NCI-H1417 treated with DMSO at 0.1 percent for 48 hours (cell line): ENCODE data around the gene BIRC5.
"Not testable (repeated sequence)": the region's sequence is repeated elsewhere in the genome, so short reads cannot be mapped to it uniquely, and the experiment has no call there.

ENCODE experiments used
- DNase-seq: peaks from one replicate; lab custom pipeline; 2025; lab: John Stamatoyannopoulos, UW

BIRC5 gene

GRCh38 chr17:78225088-78225865 lies 11.2 kb downstream of the BIRC5 start:
- no peak for DNase-seq

- DNase-seq = no peak
These were observed 12.2 kb downstream of the BIRC5 start for GRCh38 chr17:78226055-78226758.

GRCh38 chr17:78226759-78227454 lies 12.9 kb downstream of the BIRC5 start:
- DNase-seq = no peak

- DNase-seq = no peak
These were observed 13.4 kb downstream of the BIRC5 start for GRCh38 chr17:78227455-78227916.

GRCh38 chr17:78228176-78228575 lies 14.1 kb downstream of the BIRC5 start:
- no peak for DNase-seq

- no peak for DNase-seq
These were observed 16.4 kb downstream of the BIRC5 start for GRCh38 chr17:78230252-78230962.

- DNase-seq = no peak
These were observed 17.2 kb downstream of the BIRC5 start, which contains the start of gene TMEM235 for GRCh38 chr17:78230996-78231935. TMEM235 (plus strand) TSS chr17:78231631; CDS start chr17:78232024, 393 bp downstream.

- no peak for DNase-seq
These were observed 18.2 kb downstream of the BIRC5 start for GRCh38 chr17:78231991-78232858.

- no peak for DNase-seq
These were observed 18.8 kb downstream of the BIRC5 start for GRCh38 chr17:78232859-78233173.

- no peak for DNase-seq
These were observed 19.6 kb downstream of the BIRC5 start for GRCh38 chr17:78233678-78234077.

- DNase-seq = no peak
These were observed 20.3 kb downstream of the BIRC5 start for GRCh38 chr17:78234261-78234865.

GRCh38 chr17:78235022-78235421 lies 21.0 kb downstream of the BIRC5 start:
- DNase-seq = not testable (repeated sequence)

- DNase-seq = no peak
These were observed 21.8 kb downstream of the BIRC5 start for GRCh38 chr17:78235885-78236284.

- DNase-seq = no peak
These were observed 22.5 kb downstream of the BIRC5 start for GRCh38 chr17:78236362-78237127.

GRCh38 chr17:78237401-78238012 lies 23.5 kb downstream of the BIRC5 start:
- no peak for DNase-seq

- no peak for DNase-seq
These were observed 24.9 kb downstream of the BIRC5 start for GRCh38 chr17:78238823-78239488.

- DNase-seq = no peak
These were observed 25.5 kb downstream of the BIRC5 start for GRCh38 chr17:78239489-78239931.
